SK-N-SH treated with all-trans-retinoic acid at 6 μM for 48 hours (cell line): ENCODE measurements around the gene APBB1.

Experiments used
- ARNTL ChIP-seq: fragments of 450-650 bp; formaldehyde crosslinking; IDR thresholded peaks from 2 replicates; pipeline ENCODE4 v1.5.0; 2020; ENCODE audit warnings: low read depth, mild to moderate bottlenecking, moderate library complexity, borderline replicate concordance
- BACH2 ChIP-seq: fragments of 250-450 bp; sonication (Bioruptor Pico); IDR thresholded peaks from 2 replicates; pipeline ENCODE4 v1.9.0; 2021; ENCODE audit warnings: mild to moderate bottlenecking, borderline replicate concordance
- CSDC2 ChIP-seq: fragments of 250-450 bp; sonication (Bioruptor Pico); IDR thresholded peaks from 2 replicates; pipeline ENCODE4 v1.5.0; 2020; ENCODE audit warnings: mild to moderate bottlenecking, moderate library complexity
- ESRRG ChIP-seq: fragments of 250-450 bp; sonication (Bioruptor Pico); IDR thresholded peaks from 2 replicates; pipeline ENCODE4 v1.6.1; 2021; ENCODE audit warnings: mild to moderate bottlenecking
- GLIS3 ChIP-seq: fragments of 250-450 bp; sonication (Bioruptor Pico); IDR thresholded peaks from 2 replicates; pipeline ENCODE4 v1.5.0; 2020; ENCODE audit warnings: mild to moderate bottlenecking, moderate library complexity
- PATZ1 ChIP-seq: fragments of 250-450 bp; sonication (Bioruptor Pico); IDR thresholded peaks from 2 replicates; pipeline ENCODE4 v1.8.0; 2020; ENCODE audit warnings: mild to moderate bottlenecking, moderate library complexity, borderline replicate concordance
- POU6F1 ChIP-seq: fragments of 250-450 bp; sonication (Bioruptor Pico); IDR thresholded peaks from 2 replicates; pipeline ENCODE4 v1.8.0; 2021; ENCODE audit warnings: low read depth, mild to moderate bottlenecking, moderate library complexity, borderline replicate concordance
- RARB ChIP-seq: fragments of 250-450 bp; sonication (Bioruptor Pico); IDR thresholded peaks from 2 replicates; pipeline ENCODE4 v1.8.0; 2021; ENCODE audit warnings: mild to moderate bottlenecking, moderate library complexity
- TCF4 ChIP-seq: fragments of 250-450 bp; sonication (Bioruptor Pico); IDR thresholded peaks from 2 replicates; pipeline ENCODE4 v1.8.0; 2021; ENCODE audit warnings: mild to moderate bottlenecking, moderate library complexity, borderline replicate concordance
- TSHZ2 ChIP-seq: fragments of 250-450 bp; sonication (Bioruptor Pico); IDR thresholded peaks from 2 replicates; pipeline ENCODE4 v1.5.0; 2020; ENCODE audit warnings: mild to moderate bottlenecking, moderate library complexity
- ZC3H10 ChIP-seq: fragments of 250-450 bp; sonication (Bioruptor Pico); IDR thresholded peaks from 2 replicates; pipeline ENCODE4 v1.5.1; 2021; ENCODE audit warnings: mild to moderate bottlenecking, moderate library complexity
- ZFP3 ChIP-seq: fragments of 250-450 bp; sonication (Bioruptor Pico); IDR thresholded peaks from 2 replicates; pipeline ENCODE4 v1.5.0; 2020; ENCODE audit warnings: mild to moderate bottlenecking, moderate library complexity
- ZNF565 ChIP-seq: fragments of 450-650 bp; formaldehyde crosslinking; conservative IDR thresholded peaks from 2 replicates; pipeline ENCODE4 v1.5.0; 2020; ENCODE audit warnings: low read depth, mild to moderate bottlenecking, moderate library complexity

GRCh38 chr11:6353367-6353987 lies 65.4 kb downstream of the APBB1 start:
- no peak for TF ChIP-seq CSDC2
- TF ChIP-seq ARNTL (CRISPR knock-in tag), result no peak
- TF ChIP-seq RARB (CRISPR knock-in tag), result no peak
- TF ChIP-seq BACH2 (CRISPR knock-in tag), result no peak
- no peak for TF ChIP-seq TCF4 (CRISPR knock-in tag)
- no peak for TF ChIP-seq ZC3H10 (CRISPR knock-in tag)
- TF ChIP-seq ZNF565 (CRISPR knock-in tag), result no peak
- TF ChIP-seq PATZ1 (CRISPR knock-in tag), result no peak
- TF ChIP-seq POU6F1 (CRISPR knock-in tag), result no peak
- no peak for TF ChIP-seq TSHZ2 (CRISPR knock-in tag)
- no peak for TF ChIP-seq ZFP3 (CRISPR knock-in tag)
- no peak for TF ChIP-seq ESRRG (CRISPR knock-in tag)
- TF ChIP-seq GLIS3 (CRISPR knock-in tag), result no peak
